Stimulated activated CD4-positive, alpha-beta T cell treated with anti-CD3 and anti-CD28 coated beads, Interleukin-1b, Interleukin-23, amount 100 ng/mL, for 1 hour (primary cell): ENCODE results near the gene ATP2B2.

Source experiments
- DNase-seq, 2 donors: peaks; one replicate each; pipeline ENCODE4 v3.0.0-alpha.2; 2020; ENCODE audit warnings: low read depth in 2 of 2

The ATP2B2 gene

GRCh38 chr3:10510743-10511432 is 5.5 kb upstream of the ATP2B2 start:
- no peak for DNase-seq

GRCh38 chr3:10510086-10510742 is 4.8 kb upstream of the ATP2B2 start:
- no peak for DNase-seq

DNA sequence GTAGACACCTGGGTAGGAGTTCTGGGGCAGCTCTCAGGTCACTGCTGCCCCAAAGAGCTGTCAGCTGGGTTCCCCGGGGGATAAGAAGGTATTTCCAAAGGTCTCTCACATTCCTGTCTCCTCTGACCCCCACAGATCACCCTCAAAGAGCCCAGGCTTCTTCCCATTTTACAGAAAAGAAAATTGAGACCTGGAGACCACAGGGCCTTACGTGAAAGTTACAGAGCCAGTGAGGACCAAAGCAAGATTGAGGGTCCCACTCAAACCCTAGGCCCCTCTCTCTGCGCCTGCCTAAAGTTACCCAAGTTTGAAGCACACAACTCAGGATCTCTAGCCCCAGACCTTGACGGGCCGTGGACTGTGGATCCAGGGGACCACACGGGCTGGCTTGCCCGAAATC is 3.9 kb upstream of the ATP2B2 start:
- no peak for DNase-seq

GRCh38 chr3:10508619-10509260 is 3.4 kb upstream of the ATP2B2 start:
- DNase-seq, result no peak

- no peak for DNase-seq
Measured at GRCh38 chr3:10508235-10508618, 2.8 kb upstream of the ATP2B2 start.

DNA sequence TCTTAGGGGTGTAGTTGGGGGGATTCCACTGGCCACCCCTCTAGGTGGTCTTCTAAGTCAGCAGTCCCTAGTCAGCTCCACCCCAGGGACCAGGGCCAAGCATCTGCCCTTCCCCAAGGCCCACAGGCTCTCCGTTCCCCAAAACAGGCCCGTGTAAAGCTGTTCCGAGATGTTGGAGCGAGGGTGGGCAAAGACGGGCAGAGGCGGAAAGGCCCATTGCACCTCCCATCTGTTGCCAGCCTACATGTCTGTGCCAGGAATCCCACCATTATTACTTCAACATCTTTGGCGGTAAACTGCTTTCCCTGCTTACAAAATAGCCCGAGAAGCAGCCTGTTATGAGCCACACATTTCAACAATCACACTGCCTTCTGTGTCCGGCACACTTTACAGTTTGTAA is 1.9 kb upstream of the ATP2B2 start:
- DNase-seq, result no peak

- no peak for DNase-seq
Measured at GRCh38 chr3:10506696-10507095, 1.3 kb upstream of the ATP2B2 start.

DNA sequence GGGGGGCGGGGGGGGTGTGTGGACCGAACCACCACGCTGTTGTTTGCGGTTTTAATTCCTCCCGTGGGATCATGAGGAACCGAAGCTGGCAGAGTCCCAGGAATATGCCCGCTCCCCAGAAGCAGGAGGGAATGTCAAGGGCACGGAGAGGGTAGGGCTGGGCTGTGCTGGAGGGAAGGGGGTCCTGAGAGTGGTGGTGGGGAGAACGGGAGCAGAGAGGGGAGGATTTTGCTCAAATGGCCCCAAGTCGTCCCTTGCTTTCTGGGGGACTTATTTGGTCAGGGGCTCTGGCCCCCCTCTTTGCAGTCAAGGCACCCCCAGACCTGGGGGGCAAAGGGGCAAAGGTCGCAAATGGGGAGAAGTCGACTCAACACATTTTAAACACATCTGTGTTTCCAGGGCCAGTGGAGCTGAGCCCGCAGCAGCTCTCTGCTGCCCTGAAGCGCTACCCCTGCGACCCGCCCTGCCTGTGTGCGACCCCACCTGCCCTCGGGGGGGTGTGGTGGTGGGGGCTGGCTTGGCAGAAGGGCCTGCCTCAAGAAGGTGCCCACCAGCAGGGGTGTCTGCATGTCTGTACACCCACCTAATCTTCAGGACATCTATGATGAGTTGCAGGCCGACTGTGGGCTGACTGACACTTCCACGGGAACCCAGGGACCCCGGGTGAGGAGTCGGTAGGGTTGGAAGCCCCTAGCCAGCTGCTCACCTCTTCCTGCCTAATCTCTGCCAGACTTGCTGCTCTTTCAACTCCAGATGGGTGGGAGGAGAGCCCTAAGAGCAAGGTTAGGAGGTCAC is 602 bp upstream of the ATP2B2 start:
- DNase-seq, result no peak

GRCh38 chr3:10504171-10505049 is 976 bp downstream of the ATP2B2 start:
- no peak for DNase-seq

- no peak for DNase-seq
Measured at GRCh38 chr3:10503217-10503796, 2.1 kb downstream of the ATP2B2 start.

DNA sequence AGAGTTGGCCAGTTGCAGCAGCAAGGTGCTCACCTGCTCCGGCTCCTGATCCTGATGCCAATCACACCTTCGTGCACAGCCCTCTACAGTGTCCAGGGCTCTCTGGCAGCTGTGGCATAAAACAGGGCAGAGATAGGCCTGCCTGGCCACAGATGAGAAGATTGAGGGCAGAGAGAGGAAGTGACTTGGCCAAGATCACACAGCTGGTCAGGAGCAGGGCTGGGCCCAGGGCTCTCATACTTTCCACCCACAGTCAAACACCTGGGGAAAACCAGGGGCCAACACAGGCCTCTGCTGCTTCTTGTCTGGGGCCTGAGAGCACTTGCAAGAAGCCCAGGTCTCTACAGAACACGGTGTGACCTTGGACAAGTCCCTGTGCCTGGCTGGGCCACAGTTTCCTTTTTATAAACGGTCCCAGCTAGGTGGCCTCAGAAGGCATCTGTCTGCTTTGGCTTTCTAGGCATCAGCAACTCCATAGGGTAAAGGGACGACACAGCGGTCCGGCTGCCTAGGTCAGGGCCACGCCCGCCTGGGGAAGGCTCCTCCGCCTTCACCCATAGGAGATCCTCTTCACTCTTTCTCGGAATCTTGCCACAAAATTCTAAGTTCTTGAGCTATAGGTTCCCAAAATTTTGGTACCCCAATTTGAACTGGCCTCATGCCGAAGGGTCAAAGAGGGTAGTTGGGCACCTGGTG is 3.1 kb downstream of the ATP2B2 start:
- no peak for DNase-seq

DNA sequence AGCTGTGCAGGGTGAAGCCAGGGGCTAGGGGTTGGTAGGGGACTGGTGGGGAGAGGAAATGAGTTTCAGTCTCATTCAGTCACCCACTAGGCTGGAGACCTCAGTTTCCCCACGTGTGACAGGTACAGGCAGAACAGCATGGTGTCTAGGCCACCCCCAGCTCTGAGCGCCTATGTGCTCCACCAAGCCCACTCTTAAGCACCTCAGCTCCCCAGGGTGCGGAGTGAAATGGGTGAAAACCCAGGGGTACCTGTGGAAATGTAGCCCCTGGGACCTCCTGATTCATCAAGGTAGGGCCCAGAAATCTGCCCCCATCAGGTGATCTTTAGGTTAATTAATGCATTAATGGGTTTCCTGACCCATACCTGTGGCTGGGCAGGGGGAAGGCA is 3.7 kb downstream of the ATP2B2 start:
- DNase-seq, result no peak

GRCh38 chr3:10500717-10501663 is 4.4 kb downstream of the ATP2B2 start:
- no peak for DNase-seq

GRCh38 chr3:10498271-10498670 is 7.1 kb downstream of the ATP2B2 start:
- no peak for DNase-seq

DNA sequence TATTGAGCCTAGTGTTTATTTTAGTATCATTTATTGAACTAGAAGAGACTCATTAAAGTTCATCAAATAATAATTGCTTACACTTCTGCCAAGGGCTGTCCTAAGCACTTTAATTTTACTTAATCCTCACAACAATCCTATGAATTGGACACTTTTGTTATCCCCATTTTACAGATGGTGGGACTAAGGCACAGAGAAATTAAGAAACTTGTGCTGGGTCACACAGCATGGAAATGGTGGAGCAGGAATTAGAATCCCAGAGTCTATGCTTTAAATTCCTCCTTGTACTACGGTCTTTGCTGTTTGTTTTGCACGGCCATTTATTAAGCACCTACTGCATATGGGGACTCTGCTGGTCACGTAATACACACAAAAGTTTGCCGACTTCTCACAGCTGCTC is 7.9 kb downstream of the ATP2B2 start:
- no peak for DNase-seq

GRCh38 chr3:10496121-10496863 is 9.1 kb downstream of the ATP2B2 start:
- DNase-seq, result no peak

DNA sequence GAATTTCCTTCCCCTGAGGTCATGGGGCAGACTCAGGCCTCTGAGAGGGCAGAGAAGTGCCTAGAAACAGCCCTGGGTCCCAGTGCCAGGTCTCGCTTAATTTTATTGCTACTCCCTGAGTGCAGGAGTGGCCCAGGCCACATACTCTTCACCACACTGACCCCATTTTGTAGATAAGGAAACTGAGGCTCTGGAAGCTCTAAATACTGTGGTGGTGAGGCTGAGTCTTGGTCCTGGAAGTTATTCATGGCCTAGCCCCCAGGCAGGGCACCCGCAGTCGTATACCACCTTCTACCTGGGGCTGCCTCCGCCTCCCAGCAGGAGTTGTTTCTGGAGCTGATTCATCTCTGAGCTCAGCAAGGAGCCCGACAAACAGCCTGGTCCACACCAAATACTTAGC is 9.8 kb downstream of the ATP2B2 start:
- no peak for DNase-seq

DNA sequence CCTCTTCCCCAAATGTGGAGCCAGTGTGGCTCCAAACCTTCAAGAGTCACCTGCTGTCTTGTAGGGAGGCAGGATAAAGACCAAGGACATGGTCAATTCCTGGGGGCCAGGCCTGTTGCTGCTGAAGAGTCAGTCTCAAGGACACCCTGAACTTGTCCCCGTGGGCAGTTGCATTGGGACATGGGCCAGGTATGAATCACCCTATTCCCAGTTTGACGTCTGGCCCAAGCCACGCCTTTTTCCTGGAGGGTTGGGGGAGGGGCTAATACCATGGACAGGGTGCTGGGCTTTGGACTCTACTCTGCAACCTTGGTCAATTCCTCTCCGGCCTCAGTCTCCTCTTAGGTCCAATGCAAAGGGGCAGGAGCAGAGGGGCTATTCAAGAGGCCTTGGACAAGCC is 10.4 kb downstream of the ATP2B2 start:
- DNase-seq, result no peak

DNA sequence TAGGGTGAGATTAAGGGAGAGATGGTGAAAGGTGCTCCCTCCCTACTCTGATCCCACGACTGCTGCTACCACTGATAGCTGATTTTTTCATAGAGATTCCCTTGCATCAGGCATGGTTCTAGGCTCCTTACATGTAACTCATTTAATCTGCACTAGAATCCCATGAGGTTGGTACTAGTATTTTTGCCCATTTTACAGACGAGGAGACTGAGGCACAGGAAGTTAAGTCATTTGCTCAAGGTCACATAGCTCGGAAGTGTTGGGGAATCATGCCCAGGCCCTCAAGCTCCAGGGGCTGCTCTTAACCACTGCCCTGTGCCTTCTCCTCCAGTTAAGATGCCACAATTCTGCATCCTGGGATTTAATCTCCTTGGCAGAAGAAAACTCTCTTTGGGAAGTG is 11.2 kb downstream of the ATP2B2 start:
- DNase-seq, result no peak
